B cell (primary cell): ENCODE results near the gene FILIP1.

Source experiments
- CTCF ChIP-seq: fragments of 200-600 bp; IDR thresholded peaks from one replicate; pipeline ENCODE4 v1.8.0; 2022; ENCODE audit warnings: antibody characterized with exemption, mild to moderate bottlenecking
- EZH2 ChIP-seq: IDR thresholded peaks from 2 replicates; pipeline ENCODE4 v1.6.1; 2012; ENCODE audit warnings: borderline replicate concordance, low read depth, mild to moderate bottlenecking, moderate library complexity, low read length; ENCODE audit not compliant: insufficient read depth, poor library complexity, severe bottlenecking

- no peak for TF ChIP-seq CTCF
- no peak for TF ChIP-seq EZH2
Measured at GRCh38 chr6:75246386-75246785, 247.2 kb downstream of the FILIP1 start.
